Kasumi-1 (cell line): ENCODE measurements around the gene PDCD1.
"Not testable (repeated sequence)": the region's sequence is repeated elsewhere in the genome, so short reads cannot be mapped to it uniquely, and the experiment has no call there.

Experiments used
- DNase-seq, 2 experiments: peaks; one replicate each; lab custom pipeline; 2025; lab: John Stamatoyannopoulos, UW

PDCD1 gene

DNA sequence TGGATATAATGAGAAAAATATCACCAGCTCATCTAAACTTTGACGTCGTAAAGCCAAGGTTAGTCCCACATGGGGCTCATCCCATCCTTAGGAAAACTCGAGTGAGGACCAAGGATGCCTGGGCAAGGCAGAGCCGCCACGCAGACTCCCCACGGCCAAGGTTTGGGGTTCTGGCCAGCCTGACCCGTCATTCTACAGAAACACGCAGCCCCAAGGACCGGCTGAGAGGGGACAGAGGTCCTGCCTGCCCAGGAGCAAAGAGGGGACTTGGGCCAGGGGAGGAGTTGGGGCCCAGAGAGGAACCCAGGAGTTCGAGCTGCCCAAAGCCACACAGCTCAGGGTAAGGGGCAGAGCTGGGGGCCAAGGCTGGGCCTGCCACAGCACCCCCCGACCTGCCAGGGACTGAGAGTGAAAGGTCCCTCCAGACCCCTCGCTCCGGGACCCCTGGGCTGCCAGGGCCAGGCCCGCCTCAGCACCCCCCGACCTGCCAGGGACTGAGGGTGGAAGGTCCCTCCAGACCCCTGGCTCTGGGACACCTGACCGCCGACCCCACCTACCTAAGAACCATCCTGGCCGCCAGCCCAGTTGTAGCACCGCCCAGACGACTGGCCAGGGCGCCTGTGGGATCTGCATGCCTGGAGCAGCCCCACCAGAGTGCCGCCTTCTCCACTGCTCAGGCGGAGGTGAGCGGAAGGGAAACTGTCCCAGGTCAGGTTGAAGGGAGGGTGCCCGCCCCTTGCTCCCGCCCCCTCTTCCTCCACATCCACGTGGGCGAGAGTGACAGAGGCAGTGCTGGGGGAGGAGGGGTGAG is at the start of gene PDCD1:
Gene PDCD1, minus strand, starts transcription at position 689 of the 811 bp plus-strand sequence. Its CDS starts 56 bp downstream, at position 633.
- DNase-seq: no peak

DNA sequence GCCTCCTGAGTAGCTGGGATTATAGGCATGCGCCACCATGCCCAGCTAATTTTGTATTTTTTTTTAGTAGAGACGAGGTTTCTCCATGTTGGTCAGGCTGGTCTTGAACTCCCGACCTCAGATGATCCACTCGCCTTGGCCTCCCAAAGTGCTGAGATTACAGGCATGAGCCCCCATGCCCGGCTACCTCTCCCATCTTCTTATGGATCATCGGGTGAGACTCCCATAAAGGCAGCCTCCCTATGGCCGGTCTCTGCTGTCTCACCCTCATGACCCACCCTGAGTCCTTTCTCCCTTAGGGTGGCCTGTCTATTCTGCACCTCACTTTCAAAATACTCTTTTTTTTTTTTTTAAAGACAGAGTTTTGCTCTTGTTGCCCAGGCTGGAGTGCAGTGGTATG is 49.1 kb upstream of the PDCD1 start:
- not testable (repeated sequence) for DNase-seq

DNA sequence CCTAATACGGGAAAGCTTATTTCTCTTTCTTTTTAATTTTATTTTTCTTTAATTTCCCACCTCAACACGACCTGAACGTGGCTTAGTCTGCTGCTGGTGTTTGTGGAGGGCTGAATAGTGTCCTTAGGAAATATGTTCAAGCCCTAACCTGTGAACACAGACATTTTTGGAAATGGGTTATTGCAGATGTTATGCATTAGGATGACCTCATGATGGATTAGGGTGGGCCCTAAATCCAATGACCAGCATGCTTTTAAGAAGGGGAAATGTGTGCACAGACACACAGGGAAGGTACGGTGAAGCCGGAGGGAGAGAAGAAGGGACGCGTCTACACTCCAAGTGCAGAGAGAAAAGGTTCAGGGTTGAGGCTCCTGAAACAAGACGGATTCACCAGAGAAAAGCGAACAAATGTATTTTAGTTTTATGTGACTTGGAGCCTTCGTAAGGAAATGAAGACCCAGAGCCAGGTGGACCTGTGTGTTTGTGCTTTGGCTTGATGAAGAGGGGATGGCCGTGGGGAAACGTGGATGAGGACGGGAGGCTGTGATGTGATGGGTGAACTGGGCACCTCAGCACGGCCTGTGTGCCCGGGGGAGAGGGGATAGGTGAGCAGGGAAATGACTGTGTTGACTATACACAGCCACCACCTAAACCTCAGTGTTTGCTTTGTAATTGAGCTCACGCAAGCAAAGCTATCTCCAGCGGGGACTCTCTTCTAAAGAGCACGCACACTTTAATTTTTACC is 48.3 kb upstream of the PDCD1 start:
- DNase-seq: no peak

DNA sequence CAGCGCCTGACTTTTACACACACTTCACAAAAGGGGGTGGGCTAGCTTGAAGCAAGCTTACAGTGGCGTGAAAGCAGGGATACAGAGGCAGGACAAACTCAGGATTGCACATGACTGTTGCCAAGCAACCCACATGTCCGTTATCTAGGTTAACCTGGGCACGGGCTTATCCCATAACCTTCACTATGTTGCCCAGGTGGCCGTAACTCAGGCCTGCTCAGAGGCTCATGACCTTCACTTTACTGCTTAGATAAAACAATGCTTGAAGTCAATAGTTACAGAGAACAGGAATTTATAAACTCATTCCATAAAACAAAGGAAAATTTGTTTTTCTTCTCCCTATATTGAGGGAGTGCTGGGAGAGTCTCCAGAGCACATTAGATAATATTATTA is 47.7 kb upstream of the PDCD1 start:
- not testable (repeated sequence) for DNase-seq

DNA sequence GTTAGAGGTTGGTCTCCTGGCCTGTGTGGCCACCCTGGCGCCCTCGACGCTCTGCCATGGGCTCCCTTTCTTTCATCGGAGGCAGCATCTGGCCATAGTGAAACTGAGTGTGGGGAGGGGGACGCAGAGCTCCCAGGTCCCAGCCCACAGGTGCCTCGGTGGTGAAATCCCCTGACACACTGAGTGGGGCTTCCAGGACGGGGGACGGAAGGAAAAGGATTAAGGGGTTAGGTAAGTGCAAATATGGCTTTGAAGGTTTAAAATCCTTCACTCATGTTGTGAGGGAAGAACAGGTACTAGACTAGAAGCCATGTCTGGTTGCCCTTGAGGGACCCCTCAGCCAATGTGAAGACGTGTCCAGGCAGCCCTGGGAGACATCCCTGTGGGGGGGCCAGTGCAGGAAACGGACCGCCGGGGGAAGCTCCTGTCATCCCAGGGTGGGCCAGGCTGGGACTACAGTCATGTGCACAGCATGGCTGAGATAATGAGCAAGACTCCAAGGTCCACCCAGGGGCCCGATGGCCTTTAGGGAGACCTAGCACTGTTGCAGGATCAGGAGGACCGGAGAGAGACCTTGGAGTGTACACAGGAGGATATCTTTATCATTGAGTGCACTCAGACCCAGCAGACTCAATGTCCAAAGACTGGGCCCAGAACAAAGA is 47.2 kb upstream of the PDCD1 start:
- DNase-seq: no peak

DNA sequence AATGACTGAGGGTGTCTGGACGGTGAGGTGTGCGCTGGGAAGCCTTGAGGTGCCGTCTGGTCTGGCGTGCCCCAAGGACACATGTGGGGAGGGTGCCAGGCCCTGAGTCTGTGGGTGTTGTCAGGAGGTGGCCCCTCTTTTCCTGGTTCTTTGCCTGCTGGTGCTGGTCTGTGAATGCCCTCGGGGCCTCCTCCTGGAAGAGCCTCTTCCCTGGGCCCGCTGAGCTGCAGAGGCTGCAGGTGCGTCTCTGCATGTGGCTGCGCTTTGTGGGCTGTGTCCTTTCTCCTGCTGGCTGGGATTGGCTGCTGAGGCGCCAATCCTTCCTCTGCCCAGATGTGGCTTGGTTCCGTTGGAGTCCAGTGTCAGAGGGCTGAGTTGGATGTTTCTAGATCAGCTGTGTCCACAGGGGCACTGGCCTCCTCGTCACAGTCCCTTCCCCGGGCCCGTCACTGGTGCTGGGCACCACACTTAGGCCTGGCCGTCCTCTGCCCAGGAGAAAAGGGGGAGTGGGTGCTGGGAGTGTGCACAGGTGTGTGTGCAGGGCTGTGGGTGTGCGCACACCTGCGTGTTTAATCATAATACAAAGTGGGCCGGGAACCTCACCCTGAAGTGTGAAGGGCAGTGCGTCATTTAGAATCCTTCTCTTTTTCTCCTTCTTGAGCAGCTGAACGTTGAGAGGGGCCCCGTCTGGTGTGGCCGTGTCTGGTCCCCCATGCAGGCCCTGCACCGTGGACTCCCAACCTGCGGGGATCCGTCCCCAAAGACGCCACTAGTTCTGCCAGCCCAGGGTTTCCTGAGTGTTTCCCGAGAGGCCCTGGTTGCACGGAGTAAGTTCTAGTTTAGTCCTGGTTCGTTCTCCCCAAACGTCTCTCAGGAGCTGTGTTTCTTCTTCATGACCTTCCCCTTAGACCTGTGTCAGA is 46.4 kb upstream of the PDCD1 start:
- no peak for DNase-seq

DNA sequence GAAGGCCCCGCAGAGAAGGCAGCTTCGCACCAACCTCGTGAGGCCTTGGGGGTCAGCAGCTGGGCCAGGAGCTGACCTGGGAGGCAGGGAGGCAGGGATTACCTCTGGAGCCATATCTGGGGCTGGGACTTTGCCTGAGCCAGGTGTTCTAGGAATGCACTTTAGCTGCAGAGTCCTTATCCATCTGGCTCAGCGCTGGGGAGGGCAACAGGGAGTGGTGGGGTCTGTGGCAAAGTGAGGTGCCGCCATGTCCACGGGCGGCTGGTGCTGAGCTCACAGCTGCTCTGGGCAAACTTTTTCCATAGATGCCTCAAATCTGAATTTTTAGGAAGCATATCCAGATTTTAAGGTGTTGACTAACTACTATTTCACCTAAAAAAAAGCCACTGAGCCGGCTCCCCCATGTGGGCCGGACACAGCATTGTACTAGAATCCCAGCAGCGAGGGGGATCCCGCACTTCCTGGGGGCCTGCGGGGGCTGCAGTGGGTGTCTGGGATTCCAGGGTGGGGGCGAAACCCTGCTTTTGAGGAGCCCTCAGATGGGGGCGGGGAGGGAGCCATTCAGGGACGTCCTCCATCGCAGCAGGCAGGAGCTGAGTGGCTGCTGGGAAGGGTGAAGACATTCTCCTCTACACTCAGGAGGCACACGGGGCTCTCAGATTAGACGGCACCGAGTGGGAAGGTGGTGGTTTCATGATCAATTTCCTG is 45.5 kb upstream of the PDCD1 start:
- no peak for DNase-seq

DNA sequence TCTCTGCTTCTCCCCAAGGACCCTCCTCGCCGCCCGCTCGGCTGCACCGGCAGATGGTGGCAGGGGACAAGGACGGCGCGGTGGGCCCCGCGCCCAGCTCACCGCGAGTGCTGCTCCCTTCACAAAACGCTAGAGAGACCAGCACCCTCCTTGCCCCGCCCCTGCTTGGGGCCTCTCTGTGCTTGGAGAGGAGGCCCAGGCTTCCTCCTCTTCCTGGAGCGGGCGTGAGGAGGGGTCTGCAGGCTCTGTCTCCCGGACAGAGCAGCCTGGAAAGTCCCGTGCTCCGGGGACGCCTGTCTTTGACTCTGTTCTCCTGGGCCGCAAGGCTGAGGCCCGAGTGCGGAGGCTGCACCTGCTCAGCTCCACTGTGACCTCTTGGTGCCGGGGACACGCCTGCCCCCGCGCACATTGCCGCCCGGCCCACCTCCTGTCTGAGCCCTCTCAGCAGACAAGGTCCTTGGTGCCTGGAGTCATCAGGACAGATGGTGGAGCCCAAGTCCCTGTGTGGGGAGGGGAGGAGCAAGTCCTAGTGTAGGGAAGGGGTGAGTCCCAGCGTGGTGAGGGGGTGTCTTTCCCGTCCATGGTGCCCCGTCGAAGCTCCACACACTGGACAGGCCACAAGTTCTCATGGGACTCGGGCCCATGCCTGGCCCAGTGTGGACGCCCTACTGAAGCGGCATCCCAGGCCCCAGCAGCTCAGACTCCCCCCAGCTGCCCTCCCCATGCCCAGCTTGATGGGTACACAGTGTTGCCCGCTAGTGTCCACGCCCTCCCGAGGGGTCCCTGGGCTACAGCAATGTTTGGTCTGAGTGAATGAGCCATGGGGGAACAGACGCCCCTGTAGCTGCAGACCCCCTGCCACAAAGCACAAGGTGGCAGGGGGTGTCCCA is 44.7 kb upstream of the PDCD1 start:
- no peak for DNase-seq

DNA sequence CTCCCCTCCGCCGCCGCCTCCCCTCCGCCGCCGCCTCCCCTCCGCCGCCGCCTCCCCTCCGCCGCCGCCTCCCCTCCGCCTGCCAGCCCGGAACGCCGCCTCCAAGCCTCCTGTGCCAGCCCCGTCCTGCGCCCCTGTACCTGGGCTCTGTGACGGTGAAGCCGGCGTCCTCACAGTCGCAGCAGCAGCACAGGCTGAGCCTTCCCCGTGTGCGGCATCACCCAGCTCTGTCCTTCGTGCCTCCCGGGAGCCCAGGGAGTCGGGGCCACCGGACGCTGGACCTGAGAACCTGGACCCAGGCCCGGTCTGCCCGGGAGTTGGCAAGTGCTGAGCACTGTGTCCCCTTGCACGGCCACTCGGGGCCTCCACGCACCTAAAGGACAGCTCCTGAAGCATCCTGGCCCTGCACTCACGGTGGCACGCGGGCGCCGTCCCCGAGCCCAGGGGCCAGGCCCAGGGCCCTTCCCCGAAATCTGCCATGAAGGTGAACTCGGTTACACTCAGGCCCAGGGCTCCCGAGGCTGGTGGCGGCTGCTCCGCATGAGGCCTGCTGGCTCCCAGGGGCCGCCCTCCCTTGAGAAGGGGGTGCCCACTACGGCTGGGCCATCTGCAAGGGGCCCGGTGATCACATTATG is 43.8 kb upstream of the PDCD1 start:
- no peak for DNase-seq

DNA sequence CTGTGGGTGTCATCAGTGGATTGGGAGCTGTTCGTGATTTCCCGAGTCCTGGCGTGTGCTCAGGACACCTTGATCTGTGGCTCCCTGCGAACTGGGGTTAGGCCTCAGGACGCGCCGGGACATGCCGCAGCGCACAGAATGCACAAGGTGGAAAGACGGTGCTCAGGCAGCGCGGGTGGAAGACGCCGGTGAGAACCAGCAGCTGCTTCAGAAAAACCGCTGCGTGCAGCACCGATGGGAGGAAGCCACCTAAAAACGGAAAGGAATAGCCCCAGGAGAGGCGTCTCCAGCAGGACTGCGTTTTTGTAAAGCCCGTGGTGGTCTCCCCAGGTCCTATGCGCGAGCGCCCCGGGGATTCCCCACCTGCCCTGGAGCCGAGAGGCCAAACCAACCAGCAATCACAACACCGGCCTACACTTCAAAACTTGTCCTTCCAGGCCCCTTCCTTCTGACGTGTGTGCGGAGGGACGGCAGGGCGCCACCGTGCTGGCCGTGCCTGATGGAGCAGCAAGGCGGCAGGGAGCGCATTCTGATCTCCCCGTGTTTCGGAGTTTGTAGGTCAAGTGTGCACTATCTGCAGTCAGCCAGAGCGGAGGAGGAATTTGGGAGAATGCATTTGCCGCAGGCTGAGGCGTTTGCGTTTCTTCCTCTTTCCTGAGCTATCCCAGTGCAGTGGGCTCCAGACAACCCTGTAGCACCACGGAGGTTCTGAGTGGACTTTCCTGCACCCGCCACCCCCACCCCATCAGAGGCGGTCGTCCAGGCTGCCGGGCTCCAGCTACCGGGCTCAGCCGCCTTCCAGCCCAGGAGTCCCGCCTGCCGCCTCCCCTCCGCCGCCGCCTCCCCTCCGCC is 43.0 kb upstream of the PDCD1 start:
- DNase-seq: no peak

DNA sequence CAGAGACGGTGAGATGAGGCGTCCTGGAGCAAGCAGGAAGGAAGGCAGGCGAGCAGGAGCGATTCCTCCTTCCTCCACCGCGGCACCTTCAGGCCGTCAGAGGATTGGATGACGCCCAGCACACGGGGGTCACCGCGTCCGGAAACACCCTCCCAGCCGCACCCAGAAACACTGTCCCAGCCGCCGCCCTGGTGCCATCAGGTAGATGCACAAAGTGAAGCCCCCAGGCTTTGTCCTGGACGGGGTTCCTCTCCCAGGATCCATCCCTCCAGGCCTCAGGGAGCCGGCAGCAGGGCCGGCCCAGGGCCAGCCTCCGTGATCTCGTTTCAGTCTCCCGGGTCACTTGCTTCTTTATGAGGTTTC is 42.3 kb upstream of the PDCD1 start:
- no peak for DNase-seq

DNA sequence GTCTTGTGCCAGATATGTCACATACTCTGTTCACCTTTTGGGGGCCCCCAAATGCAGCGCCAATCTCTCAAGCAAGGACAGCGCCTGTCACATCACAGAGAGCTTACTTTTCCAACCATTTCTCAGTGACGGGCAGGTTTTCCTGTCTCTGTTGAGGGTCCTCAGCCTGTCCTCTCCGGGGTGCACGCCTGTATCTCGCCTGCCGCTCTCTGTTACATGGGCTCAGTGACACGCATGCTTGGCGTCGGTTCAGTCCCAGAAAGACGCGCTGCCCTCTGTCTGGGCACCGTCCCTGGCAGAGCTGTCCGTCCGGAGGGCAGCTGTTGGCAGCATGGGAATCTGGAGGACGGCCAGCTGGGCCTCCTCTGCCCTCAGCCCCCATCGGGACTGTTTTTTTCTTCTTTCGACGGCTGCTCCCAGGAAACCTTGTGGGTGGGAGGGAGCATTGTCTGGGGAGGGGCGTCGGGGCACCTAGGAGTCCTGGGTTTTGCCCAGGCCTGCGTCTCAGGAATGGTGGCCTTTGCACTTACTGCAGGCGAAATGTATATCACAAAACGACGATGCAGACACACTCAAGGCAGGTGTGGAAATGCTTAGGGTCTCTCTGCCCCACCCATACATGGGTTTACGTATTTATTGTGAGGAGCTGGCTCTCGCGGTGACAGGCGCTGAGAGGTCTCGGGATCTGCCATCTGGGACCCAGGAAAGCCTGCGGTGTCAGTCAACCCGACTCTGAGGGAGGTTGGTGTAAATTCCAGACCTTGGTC is 41.7 kb upstream of the PDCD1 start:
- DNase-seq: no peak

DNA sequence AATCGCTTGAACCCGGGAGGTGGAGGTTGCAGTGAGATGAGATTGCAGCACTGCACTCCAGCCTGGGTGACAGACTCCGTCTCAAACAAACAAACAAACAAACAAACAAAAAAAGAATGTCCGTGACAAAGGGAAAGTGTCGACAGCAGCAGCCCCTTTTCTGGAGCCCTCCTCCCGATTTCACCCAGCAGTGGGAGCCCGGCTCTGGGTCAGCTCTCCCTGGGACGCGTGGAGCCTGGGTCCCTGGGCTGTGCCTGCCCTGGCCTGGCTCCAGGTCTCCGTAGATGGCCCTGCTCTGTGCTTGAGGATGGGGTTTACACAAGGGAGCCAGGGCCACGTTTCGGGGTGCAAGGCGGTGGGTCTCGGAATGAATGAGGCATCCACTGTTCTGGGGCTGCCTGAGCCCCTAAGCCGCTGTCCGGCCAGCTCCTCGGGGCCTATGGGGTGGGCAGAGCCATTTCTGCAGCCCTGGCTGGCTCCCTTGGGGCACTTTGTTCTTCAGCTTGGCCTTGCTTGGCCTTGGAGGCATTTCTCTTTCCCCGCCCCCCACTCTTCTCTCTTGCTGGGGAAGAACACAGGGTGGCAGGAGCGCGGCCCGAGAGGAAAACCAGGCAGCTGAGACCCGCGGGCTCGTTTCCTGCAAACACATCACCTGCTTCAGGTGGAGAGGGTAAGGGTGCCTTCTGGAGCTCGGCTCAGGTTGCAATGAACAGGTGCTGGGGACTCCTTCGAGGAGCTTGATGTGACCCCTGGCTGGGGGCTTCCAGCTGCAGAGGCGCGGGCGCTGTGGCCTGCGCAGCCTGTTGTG is 40.0 kb upstream of the PDCD1 start:
- DNase-seq: no peak

DNA sequence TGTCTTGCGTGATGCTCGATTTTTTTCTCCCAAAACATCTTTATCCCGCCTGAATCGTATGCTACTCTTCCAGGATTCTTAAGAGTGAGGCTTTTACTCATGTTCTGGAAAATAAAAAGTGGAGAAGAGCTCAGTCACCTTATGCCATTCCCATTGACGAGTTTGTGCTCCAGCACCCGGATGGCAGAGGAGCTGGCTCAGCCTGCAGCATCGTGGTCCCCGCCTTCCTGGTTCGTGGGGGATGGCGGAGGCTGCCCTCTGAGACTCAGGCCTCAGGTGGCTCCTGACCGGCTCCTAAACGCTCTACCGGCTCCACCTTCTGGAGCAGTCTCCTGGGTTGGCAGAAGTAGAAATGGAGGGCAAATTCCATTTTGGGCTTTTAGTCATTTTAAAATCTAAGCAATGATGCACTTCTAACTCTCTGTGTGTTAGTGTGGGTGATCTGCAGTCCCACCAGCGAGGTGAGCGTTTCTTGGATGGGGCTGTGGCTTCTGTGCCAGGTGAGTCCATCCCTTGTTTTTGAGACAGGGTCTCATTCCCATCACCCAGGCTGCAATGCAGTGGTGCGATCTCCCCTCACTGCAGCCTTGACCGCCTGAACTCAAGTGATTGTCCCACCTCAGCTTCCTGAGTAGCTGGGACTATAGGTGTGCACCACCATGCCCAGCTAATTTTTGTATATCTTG is 38.7 kb upstream of the PDCD1 start:
- DNase-seq: no peak

DNA sequence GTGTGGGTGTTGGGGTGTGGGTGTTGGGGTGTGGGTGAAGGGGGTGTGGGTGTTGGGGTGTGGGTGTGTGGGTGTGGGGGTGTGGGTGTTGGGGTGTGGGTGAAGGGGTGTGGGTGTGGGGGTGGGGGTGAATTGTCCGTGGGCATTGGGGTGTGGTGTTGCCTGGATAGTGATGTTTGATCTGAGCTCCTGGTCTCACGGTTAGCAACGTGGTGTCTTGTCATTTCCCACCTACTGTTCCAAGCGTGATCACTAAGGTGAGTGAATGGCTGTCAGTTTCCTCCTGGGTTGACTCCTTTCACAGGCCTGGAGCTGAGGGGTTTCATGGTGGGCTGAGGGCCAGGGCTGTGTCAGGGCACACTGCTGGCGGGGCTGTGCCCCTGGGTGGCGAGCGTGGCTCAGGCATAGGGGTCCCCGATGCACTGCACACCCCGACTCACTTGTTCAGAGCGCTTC is 38.1 kb upstream of the PDCD1 start:
- no peak for DNase-seq
